Esophagus squamous epithelium (tissue), 5 donors: Measurements from ENCODE around the gene CLDN18. TPM values are rescaled to one million over a fixed set of nuclear protein-coding genes. Genes with fewer than 3 reads are reported as not detected.

Experiments used
- DNase-seq: peaks from one replicate; lab custom pipeline; 2025; lab: John Stamatoyannopoulos, UW
- H3K27ac ChIP-seq, 4 donors: fragments of 200-600 bp; sonication (generic); one replicate each; pipeline ENCODE4 v1.5.1; 2016 to 2019; ENCODE audit warnings: mild to moderate bottlenecking in 1 of 4
- H3K27me3 ChIP-seq, 4 donors: fragments of 200-600 bp; sonication (generic); 1 replicate in 3 of 4; 2 replicates in 1 of 4; pipeline versions ENCODE4 v1.5.1 to v1.6.0; 2017 to 2021; ENCODE audit warnings: antibody characterized with exemption in 1 of 4
- H3K36me3 ChIP-seq, 3 donors: fragments of 200-600 bp; sonication (generic); one replicate each; pipeline ENCODE4 v1.5.1; 2016 to 2019
- H3K4me1 ChIP-seq, 3 donors: fragments of 200-600 bp; sonication (generic); one replicate each; pipeline ENCODE4 v1.5.1; 2017 to 2019
- H3K4me3 ChIP-seq, 4 donors: fragments of 200-600 bp; sonication (generic); 1 replicate in 3 of 4; 2 replicates in 1 of 4; pipeline ENCODE4 v1.5.1; 2016 to 2019; ENCODE audit warnings: mild to moderate bottlenecking in 2 of 4, moderate library complexity in 1 of 4
- H3K9me3 ChIP-seq, 3 donors: fragments of 200-600 bp; sonication (generic); one replicate each; pipeline ENCODE4 v1.5.1; 2016 to 2019
- CTCF ChIP-seq, 6 experiments: fragments of 450-650 bp in 4 of 6; fragments of 200-600 bp in 2 of 6; sonication (generic) in 2 of 6; IDR thresholded peaks; one replicate each; pipeline ENCODE4 v1.5.1; 2016 to 2019; ENCODE audit warnings: antibody characterized with exemption in 6 of 6, mild to moderate bottlenecking in 4 of 6, moderate library complexity in 4 of 6
- POLR2A ChIP-seq, 4 donors: fragments of 450-650 bp; IDR thresholded peaks; one replicate each; pipeline ENCODE4 v1.6.1; 2017; ENCODE audit warnings: antibody characterized with exemption in 4 of 4, mild to moderate bottlenecking in 4 of 4, moderate library complexity in 3 of 4
- WGBS, 2 donors: methylation state at CpG; one replicate each; pipeline ENCODE4 v1.1.5; 2018; 5-methylcytosine and 5-hydroxymethylcytosine counted together
- intact Hi-C: fragments of 100-400 bp; cut with DNase I; formaldehyde crosslinking; loops from one replicate; pipeline ENCODE4 v1.15.0; 2022
- total RNA-seq, 4 donors: library from RNA; depleted of rRNA; stranded (reverse); fragments of >200 nt; gene quantifications; one replicate each; pipeline ENCODE4 v1.1.0, GENCODE V29; 2016
- donor health status: DM: yes; HTN: yes; CAD: no.

CLDN18 gene
- total RNA-seq, 4 donors from 2014 or later = 0.38 TPM; not detected in 3

- no peak for DNase-seq
- H3K27me3 ChIP-seq = peaks cover 0 to 12% (median 0%) of the 10 kb centered on the region in 4 donors
- H3K4me3 ChIP-seq = no peak overlapping the region
- no peaks in the 10 kb centered on the region for H3K36me3 ChIP-seq
- TF ChIP-seq CTCF (IDR thresholded peaks at IDR 0.05) (no peak), POLR2A (IDR thresholded peaks at IDR 0.05) (no peak)
- no peaks in the 10 kb centered on the region for H3K4me1 ChIP-seq
- no peak overlapping the region for H3K27ac ChIP-seq
- 62 to 70% methylated on average over 1 of the region's 1 CpG for WGBS, 2 donors
- H3K9me3 ChIP-seq = no peaks in the 10 kb centered on the region
- intact Hi-C loops = no loop called here
These were observed 37.6 kb upstream of the CLDN18 start for GRCh38 chr3:137972396-137972795.

GRCh38 chr3:137978328-137978727 lies 31.6 kb upstream of the CLDN18 start:
- Histone ChIP-seq H3K9me3 (peaks cover 0 to 5% (median 0%) of the 10 kb centered on the region in 3 donors), H3K27me3 (peaks cover 0 to 11% (median 0%) of the 10 kb centered on the region in 4 donors), H3K4me1 (no peaks in the 10 kb centered on the region), H3K4me3 (no peak overlapping the region), H3K36me3 (no peaks in the 10 kb centered on the region), H3K27ac (no peak overlapping the region)
- 100% methylated on average over 1 of the region's 1 CpG for WGBS, 2 donors
- no peak for TF ChIP-seq POLR2A (IDR thresholded peaks at IDR 0.05)
- TF ChIP-seq CTCF (IDR thresholded peaks at IDR 0.05) = no peak
- intact Hi-C loops = no loop called here
- DNase-seq = no peak

- Histone ChIP-seq H3K27ac (no peak overlapping the region), H3K4me3 (no peak overlapping the region), H3K4me1 (no peaks in the 10 kb centered on the region), H3K27me3 (no peaks in the 10 kb centered on the region), H3K9me3 (no peaks in the 10 kb centered on the region), H3K36me3 (no peaks in the 10 kb centered on the region)
- no peak for TF ChIP-seq CTCF (IDR thresholded peaks at IDR 0.05)
- TF ChIP-seq POLR2A (IDR thresholded peaks at IDR 0.05) = no peak
- DNase-seq = no peak
- intact Hi-C loops = no loop called here
- 0% methylated on average over 1 of the region's 1 CpG for WGBS, 2 donors
These were observed 22.2 kb upstream of the CLDN18 start for GRCh38 chr3:137987723-137988122.

- Histone ChIP-seq H3K4me3 (no peak overlapping the region), H3K4me1 (no peaks in the 10 kb centered on the region), H3K36me3 (no peaks in the 10 kb centered on the region), H3K27ac (no peak overlapping the region), H3K27me3 (no peaks in the 10 kb centered on the region), H3K9me3 (peaks cover 0 to under 1% (median 0%) of the 10 kb centered on the region in 3 donors)
- WGBS, 2 donors = 50 to 51% methylated on average over 4 of the region's 4 CpGs
- TF ChIP-seq CTCF (IDR thresholded peaks at IDR 0.05) (no peak), POLR2A (IDR thresholded peaks at IDR 0.05) (no peak)
- DNase-seq = no peak
- intact Hi-C loops = no loop called here
These were observed 21.8 kb upstream of the CLDN18 start for GRCh38 chr3:137988152-137988551.

- Histone ChIP-seq H3K4me3 (no peak overlapping the region), H3K27ac (no peak overlapping the region), H3K9me3 (peaks cover 0 to 9% (median 4%) of the 10 kb centered on the region in 3 donors), H3K4me1 (no peaks in the 10 kb centered on the region), H3K27me3 (no peaks in the 10 kb centered on the region), H3K36me3 (no peaks in the 10 kb centered on the region)
- intact Hi-C loops = no loop called here
- 60 to 85% methylated on average over 3 of the region's 3 CpGs for WGBS, 2 donors
- no peak for DNase-seq
- TF ChIP-seq CTCF (IDR thresholded peaks at IDR 0.05) = no peak
- no peak for TF ChIP-seq POLR2A (IDR thresholded peaks at IDR 0.05)
These were observed 21.0 kb upstream of the CLDN18 start for GRCh38 chr3:137988982-137989381.
